NOMO-1 treated with DMSO at 0.1 percent for 48 hours (cell line): ENCODE data around the gene GLI1.
"Not testable (repeated sequence)": the region's sequence is repeated elsewhere in the genome, so short reads cannot be mapped to it uniquely, and the experiment has no call there.

Experiments
- DNase-seq: peaks from one replicate; lab custom pipeline; 2025; ENCODE audit not compliant: unreplicated experiment; lab: John Stamatoyannopoulos, UW

The GLI1 gene

DNA sequence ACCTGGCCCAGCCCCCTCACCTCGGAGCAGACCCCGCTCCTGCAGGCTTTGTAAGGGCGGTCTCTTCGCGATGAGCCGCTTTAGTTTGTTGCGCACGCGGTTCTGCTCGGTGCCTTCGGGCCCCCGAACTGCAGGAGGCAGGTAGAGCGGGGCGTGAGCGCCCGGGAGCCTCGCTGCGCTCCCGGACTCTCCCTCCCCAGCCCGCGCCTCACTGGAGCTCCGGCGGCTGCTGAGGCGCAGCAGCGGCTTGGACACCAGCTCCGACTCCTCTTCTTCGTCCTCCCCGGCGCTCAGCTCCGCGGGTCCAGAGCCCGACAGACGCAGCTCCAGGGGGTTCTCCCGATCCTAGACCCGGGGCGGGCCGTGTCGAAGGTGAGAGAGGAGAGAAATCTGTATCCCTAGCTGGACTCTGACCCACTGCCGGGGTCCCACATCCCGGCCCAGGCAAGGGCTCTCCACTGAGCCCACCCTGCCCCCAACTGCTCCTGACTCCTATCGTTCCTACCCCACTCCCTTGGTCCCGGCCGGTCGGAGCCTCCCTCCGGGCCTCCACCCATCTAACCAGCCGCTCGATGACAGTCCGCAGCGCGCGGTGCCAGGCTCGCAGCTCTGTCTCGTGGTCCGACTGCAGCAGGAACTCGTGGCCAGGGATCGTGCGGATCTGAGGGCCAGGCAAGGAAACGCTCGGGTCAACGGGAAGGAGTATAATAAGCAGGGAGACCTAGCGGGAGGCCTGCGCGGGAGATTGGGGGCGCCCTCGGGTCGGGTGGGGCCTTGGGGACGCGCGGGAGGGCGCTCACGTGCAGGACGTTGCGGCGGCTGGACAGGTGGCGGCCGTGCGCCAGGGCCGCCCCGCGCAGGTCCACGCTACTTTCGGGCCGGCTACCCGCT, 15.9 kb downstream of the GLI1 start:
- no peak for DNase-seq

DNA sequence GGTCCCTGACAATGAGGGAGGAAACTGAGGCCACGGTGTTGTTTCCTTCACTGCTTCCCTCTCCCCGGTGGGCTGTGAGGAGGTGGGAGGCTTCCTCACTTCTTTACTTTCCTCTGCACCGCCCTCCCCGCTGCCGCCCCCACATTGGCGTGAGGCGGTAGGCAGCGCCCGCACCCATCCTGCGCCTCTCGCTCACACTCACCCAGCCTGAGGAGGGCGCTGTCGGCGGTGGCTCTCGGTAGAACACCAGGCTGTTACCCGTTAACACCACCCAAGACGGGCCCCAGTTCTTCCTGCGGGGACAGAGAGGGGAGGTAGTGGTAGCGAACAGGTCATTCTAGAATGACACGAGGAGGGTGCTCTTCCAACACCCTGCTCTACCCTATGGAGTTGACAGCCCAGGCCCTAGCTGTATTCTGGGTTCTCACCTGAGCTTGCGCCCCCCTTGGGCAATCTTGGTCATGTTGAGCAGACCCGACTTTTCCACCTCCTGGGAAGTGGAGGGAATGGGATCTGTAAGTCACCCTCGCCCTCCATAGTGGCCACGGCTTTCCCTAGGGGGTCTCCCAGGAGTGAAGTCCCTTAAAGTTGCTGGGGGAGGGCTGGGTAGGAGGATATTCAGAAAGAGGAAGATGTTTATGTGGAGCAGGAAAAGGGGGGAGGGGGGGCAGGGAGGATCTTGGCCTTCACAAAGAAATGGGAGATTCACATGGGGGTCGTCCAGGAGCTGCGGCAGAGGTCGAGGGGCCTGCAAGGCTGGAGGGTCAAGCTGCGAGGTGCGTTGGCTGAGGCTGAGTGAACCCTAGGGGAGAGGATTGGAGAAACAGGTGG, 16.8 kb downstream of the GLI1 start:
- peak; percentile 24 for DNase-seq

DNA sequence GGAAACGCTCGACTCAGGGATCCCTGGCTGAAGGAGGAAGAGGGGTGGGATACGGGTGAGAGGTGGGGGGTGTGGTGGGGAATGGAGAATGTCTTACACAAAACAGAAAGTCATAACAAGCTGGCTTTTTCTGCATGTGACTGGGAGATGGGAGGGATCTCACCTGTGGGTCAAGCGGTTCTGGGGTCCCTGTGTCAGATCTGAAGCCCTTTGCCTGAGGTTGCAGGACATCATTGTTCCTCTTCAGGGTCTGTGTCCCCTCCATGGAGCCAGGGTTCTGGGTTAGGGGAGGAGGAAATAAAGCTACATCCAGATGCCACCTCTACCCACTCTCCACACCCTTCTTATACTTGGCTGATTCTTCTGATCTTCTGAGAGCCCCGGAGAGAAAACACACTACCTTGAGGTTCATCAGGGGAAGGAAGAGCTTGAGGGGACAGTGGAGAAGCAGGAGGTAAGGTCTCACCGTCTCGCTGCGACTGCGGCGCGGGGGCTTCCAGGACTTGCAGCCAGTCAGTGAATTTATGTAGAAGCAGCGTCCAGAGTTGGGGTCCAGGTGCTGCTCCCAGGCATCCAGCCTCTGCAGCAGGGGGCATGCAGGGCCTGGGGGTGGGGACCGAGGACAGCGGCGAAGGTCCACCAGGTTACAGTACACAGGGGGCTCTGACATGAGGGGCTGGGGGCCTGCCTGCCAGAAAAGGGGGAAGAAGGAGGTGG, 17.6 kb downstream of the GLI1 start:
- DNase-seq = peak; percentile 17

DNA sequence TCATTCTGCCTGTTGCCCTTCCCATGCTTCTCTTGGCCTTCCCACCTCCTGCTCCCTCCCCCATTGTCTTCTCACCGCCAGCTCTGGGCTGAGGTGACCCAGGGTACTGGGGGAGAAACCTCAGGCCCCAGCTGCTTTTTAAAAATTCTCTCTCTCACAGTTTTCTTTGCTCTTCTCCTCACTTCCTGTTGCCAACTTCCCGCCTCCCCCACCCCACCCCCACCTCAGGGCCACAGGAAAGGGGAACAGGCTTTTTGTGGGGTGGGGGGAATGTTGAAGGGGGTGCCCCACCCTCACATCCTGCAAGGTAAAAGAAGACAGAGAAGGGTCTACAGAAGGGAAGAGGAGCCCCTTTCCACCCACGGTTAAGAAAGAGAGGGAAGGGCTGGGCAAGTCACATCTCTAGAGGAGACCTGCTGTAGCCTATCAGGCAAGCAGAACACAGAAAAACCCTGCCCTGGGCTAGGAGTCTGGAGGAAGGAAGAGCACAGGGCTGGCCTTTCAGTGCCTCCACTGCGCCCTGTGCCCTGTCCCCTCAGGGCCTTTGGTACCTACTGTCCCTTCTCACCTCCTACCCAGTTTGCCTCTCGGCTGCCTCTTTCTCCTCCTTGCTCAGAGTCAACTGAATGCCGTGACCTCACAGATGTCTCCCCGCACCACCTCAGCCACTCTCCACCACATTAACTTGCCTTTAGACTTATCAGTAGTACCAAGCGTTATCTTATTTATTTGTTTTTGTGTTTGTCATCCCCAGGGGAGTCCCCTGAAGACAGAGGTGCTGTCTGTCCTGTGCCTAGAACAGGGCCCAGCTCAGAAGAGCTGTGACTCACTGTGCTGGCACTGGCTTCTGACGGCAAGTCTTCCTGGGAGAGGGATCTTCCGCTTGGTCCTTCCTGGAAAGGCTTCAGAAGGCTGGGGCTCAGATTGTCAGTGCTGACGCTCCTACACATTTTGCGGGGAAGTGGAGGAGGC, 18.4 kb downstream of the GLI1 start:
- peak; percentile 62 for DNase-seq

DNA sequence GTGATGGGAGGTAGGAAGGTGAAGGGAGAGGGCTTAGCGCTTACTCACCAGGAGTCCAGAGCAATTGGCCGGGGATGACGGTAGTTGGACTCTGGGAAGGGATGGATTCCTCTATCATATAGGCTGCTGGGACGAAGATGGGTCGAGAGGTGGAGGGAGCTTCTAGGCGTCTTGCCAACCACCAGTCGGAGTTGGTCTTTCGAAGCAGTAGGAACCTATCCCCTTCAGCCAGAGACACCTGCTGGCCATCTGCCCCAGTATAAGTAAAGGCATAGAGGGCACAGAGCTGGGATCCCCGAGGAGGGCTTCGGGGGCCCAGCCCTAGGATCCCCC, 19.4 kb downstream of the GLI1 start:
- DNase-seq = no peak

DNA sequence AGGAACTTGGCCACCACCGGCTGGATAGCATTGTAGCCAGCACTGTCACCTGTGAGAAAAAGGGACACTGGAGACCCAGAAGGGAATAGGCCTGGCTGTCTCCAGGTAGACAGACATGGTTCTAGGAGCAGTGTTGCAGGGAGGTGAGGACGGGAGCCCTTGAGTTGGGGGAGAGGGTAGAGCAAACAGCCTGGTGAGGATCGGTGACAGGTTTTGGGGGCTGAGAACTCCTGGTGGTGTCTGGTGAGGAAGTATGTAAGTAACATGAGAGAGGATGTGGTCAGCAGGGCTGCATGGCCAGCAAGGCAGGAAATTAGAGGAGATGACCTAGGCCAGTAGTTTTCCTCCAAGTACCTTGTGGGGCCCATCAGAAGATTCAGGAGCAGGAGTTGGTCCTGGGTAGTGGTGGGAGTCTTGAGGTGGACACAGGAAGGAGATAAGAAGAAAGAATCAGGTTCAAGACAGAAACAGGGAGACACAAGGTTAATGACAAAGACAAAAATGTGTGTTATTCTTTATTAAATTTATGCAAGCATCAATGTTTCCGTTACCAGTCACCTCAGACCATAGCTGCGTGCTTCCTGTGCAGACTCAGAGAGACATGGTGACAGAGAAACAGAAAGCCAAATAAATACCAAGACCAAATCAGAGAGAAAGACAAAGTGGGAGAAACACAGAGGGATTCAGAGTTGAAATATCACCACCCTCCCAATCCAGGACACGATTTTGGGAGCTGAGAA, 20.0 kb downstream of the GLI1 start, which contains the start of gene ARHGAP9:
TSS of gene ARHGAP9 (minus strand) at position 491 of the 740 bp plus-strand sequence. CDS start at position 31, 460 bp downstream.
- no peak for DNase-seq

DNA sequence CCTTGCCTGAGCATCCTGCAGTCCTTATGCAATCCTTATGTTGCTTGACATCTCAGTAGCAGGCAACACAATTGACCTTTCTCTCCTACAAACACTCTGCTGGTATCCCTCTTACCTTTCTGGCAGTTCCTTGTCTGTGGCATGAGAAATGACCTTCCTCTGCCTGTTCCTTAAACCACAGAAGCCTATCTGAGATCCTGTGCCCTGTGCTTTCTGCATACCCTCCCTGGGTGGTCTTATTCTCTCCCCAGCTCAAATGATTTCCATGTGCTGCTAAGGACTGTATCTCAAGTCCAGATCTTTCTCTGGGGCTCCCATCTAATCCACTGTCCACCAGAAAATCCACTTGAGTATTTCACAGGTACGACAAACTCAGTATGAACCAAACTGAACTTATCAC, 22.1 kb downstream of the GLI1 start:
- DNase-seq = no peak

DNA sequence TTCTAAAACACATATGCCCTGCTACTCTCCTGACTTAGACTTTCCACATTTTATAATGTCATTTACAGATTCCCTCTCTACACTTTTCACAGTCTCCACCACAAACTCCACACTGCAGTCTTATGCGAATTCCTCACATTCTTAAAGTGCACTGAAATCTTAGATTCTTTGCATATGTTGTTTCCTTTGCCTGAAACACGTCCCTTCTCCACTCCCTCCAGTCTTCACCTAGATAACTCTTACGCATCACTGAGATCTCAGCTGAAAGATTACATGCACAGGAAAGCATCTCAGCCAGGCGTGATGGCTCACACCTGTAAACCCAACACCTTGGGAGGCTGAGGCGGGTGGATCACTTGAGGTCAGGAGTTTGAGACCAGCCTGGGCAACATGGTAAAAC, 23.9 kb downstream of the GLI1 start:
- no peak for DNase-seq

DNA sequence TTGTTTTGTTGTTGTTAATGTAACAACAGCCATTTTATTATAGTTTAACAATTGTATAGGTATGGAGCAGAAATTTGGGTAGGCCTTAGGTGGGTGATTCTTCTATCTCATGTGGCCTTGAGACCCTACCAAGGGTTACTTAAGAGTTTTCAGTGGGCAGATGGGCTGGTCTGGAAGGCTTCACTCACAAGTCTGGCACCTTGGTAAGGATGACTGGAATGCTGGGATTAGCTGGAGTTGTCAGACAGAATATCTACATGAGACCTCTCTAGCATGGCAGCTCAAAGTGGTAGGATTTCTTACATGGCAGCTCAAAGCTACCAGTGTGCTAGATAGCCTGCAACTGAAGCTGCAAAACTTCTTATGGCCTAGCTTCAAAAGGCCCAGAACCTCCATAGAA, 26.1 kb downstream of the GLI1 start:
- DNase-seq = no peak

DNA sequence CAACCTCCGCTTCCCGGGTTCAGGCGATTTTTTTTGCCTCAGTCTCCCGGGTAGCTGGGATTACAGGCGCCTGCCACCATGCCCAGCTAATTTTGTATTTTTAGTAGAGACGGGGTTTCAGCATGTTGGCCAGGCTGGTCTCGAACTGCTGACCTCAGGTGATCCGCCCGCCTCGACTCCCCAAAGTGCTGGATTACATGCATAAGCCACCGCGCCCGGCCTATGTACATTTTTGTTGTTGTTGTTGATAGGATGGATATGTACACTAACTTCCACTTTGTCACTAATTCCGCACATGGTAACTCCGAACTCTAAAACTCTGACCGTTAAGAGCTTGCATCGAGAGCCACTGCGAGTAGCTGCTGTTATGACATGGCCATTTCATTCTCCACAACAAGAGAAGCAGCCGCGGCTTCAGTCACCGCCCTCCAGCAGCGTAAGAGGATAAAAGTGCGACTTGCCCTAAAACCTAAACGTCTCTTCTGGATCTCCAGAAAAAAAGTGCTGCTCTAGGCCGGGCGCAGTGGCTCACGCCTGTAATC, 27.5 kb downstream of the GLI1 start:
- no peak for DNase-seq

DNA sequence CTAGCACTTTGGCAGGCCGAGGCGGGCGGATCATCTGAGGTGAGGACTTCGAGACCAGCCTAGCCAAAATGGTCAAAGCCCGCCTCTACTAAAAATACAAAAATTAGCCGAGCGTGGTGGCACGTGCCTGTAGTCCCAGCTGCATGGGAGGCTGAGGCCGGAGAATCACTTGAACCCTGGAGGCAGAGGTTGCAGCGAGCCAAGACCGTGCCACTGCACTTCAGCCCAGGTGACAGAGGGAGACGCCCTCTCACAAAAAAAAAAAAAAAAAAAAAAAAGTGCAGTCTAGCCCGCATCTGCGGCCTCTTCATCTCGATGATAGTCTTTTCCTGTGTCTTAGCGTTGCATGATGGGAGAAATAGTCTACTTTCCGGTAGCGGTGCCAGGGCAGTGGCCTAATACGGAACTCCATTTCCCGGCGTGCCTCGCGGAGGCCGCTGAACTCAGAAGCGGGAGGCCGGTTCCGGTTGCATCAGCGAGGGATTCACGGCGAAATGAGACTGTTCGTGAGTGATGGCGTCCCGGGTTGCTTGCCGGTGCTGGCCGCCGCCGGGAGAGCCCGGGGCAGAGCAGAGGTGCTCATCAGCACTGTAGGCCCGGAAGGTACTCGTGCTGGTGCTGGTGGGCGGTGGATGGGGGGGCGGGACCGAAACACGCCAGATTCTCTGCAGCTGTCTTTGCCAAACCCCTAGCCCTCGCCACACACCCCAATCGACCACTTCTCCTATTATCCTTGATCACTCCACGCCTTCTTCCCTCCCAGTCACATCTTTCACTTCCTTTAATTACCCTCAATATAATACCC, 28.2 kb downstream of the GLI1 start, which contains the start of gene MARS1:
TSS of gene MARS1 (plus strand) at position 472 of the 805 bp plus-strand sequence. CDS start at position 495, 23 bp downstream.
- DNase-seq = peak; percentile 98

DNA sequence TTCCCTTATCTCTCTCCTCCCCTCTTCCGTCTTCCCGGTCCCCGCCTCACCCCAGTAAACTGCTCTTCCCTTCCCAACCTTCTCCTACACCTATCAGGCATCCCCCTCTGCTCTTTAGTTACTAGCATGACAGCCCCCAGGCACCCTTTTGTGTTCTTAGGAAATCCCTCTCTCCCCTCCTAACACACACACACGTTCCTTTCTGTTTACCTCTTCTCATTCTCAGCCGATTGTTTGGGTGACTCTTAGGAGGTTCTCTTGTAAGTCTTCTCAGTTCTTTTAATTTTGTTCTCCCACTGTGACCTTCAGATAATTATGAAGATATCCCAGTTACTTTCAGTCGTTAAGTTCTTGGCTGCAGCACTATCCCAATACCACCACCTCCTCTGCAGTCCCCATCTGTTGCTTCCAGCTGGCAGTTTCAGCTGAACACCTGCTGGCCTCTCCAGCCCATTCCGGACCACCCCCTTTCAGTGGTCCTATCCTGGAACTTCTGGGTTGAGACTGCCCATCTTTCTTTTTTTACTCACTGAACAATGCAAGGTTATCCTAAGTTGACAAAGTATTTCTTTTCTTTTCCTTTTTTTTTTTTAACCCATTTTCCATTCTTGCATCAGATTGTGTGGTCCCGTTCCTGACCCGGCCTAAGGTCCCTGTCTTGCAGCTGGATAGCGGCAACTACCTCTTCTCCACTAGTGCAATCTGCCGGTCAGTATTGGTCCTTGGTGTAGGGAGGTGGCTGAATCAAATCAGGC, 29.0 kb downstream of the GLI1 start:
- no peak for DNase-seq

DNA sequence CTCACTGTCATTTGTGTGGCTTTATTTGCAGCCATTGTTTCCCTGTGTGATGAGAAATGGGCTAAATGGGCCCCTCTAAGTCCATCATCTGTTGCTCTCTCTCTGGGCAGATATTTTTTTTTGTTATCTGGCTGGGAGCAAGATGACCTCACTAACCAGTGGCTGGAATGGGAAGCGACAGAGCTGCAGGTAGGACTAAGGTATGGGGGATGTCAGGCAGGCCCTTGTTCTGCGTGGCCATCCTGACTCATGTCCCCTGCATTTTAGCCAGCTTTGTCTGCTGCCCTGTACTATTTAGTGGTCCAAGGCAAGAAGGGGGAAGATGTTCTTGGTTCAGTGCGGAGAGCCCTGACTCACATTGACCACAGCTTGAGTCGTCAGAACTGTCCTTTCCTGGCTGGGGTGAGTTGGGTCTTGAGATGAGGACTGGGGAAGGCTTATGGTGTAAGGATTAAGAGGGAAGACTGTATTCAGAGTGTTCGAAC, 29.6 kb downstream of the GLI1 start:
- no peak for DNase-seq

DNA sequence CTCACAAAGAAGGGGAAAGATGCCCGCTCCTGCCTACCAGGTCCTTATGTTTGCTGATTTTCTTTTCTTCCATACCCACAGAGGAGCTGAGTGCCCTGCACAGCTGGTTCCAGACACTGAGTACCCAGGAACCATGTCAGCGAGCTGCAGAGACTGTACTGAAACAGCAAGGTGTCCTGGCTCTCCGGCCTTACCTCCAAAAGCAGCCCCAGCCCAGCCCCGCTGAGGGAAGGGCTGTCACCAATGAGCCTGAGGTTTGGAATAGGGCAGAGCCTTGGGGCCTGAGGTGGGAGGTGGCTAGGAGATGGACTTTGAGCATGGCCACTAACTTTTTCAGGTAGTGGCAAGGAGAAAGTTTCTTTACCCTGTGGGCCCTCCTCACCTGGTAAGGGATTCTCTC, 30.5 kb downstream of the GLI1 start:
- no peak for DNase-seq

DNA sequence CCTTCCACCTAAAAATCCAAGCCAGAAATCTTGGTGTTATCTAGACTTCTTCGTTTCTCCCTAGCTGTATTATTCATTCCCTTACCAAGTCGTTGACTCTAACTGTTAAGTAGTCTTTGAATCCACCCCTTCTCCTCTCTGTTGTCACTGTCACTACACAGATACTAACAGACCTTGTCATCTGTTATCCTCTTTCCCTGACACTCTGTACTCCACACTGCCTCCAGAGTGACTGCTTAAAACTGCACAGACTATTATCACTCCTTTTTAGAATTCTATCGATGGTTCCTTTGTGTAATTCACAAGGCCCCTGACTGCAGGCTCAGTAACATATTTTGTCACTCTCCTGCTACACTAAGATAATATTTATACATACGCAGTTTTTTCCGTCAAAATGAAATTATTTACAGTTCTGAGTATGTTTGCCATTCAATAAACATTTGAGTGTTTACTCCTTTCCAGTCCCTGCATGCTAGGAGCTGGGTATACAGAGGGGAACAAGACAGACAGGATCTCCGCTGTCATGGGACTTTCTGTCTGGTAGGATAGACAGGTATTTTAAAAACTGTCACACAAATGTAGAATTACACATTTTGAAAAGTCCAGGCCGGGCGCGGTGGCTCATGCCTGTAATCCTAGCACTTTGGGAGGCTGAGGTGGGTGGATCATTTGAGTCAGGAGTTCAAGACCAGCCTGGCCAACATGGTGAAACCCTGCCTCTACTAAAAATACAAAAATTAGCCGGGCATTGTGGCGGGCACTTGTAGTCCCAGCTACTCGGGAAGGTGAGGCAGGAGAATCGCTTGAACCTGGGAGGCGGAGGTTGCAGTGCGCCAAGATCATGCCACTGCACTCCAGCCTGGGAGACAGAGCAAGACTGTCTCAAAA, 32.1 kb downstream of the GLI1 start:
- DNase-seq = peak; percentile 3

DNA sequence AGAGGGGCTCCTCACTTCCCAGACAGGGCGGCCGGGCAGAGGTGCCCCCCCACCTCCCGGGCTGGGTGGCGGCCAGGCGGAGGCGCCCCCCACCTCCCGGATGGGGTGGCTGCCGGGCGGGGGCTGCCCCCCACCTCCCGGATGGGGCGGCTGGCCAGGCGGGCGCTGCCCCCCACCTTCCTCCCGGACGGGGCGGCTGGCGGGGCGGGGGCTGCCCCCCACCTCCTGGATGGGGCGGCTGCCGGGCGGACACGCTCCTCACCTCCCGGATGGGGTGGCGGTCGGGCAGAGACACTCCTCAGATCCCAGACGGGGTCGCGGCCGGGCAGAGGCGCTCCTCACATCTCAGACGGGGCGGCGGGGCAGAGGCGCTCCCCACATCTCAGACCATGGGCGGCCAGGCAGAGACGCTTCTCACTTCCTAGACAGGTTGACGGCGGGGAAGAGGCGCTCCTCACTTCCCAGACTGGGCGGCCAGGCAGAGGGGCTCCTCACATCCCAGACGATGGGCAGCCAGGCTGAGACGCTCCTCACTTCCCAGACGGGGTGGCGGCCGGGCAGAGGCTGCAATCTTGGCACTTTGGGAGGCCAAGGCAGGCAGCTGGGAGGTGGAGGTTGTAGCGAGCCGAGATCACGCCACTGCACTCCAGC, 35.6 kb downstream of the GLI1 start:
- not testable (repeated sequence) for DNase-seq
